Measurements from ENCODE around the gene CD4. TPM values are rescaled to one million over a fixed set of nuclear protein-coding genes. Genes with fewer than 3 reads are reported as not detected.

The CD4 gene
- total RNA-seq, 3 donors from 2014 or later (not counting 1 experiment from before 2014, with no cell fraction given), result 8.5 to 10.1 (median 9.8) TPM

- Mint-ChIP-seq H3K9me3 (no peaks in the 10 kb centered on the region), H3K36me3 (no peaks in the 10 kb centered on the region), H3K27ac (no peak overlapping the region), H3K27me3 (ENCODE audit: low read depth in 2 of 2) (peaks cover 43 to 47% of the 10 kb centered on the region in 2 donors), H3K4me3 (peak overlapping the region; percentile 35), H3K4me1 (peaks cover 20 to 24% of the 10 kb centered on the region in 2 donors)
- intact Hi-C loops (cut with micrococcal nuclease), result no loop called here
- Histone ChIP-seq H3K9me3 (ENCODE audit: control insufficient read depth, insufficient read depth, low read length) (no peaks in the 10 kb centered on the region), H3K36me3 (ENCODE audit: control insufficient read depth, insufficient read depth, low read length) (no peaks in the 10 kb centered on the region), H3K4me1 (ENCODE audit: control insufficient read depth, insufficient read depth, low read length) (peaks cover 22% of the 10 kb centered on the region), H3K27ac (ENCODE audit: low read length) (no peak overlapping the region), H3K4me3 (ENCODE audit: low read length) (no peak overlapping the region), H3K27me3 (ENCODE audit: control insufficient read depth, insufficient read depth, low read length) (peaks cover 30% of the 10 kb centered on the region)
- 88% methylated on average over 6 of the region's 6 CpGs for WGBS (ENCODE audit: insufficient coverage)
- DNase-seq, result no peak
- no peak for TF ChIP-seq CTCF (IDR thresholded peaks at IDR 0.05)
- no peak for ATAC-seq
These were observed 41.7 kb downstream of the CD4 start for GRCh38 chr12:6830999-6831398.

- no peaks in the 10 kb centered on the region for H3K36me3 ChIP-seq (ENCODE audit: control insufficient read depth, insufficient read depth, low read length)
- peaks cover 23% of the 10 kb centered on the region for H3K4me1 ChIP-seq (ENCODE audit: control insufficient read depth, insufficient read depth, low read length)
- ATAC-seq, result no peak
- WGBS (ENCODE audit: insufficient coverage), result 91% methylated on average over 12 of the region's 12 CpGs
- no peak overlapping the region for H3K4me3 ChIP-seq (ENCODE audit: low read length)
- TF ChIP-seq CTCF (IDR thresholded peaks at IDR 0.05), result no peak
- no peak for DNase-seq
- Mint-ChIP-seq H3K36me3 (no peaks in the 10 kb centered on the region), H3K4me3 (peak overlapping the region; percentile 35), H3K27me3 (ENCODE audit: low read depth in 2 of 2) (peaks cover 38 to 41% of the 10 kb centered on the region in 2 donors), H3K9me3 (no peaks in the 10 kb centered on the region), H3K4me1 (peaks cover 20 to 24% of the 10 kb centered on the region in 2 donors), H3K27ac (no peak overlapping the region)
- H3K9me3 ChIP-seq (ENCODE audit: control insufficient read depth, insufficient read depth, low read length), result no peaks in the 10 kb centered on the region
- intact Hi-C loops (cut with micrococcal nuclease), result no loop called here
- H3K27ac ChIP-seq (ENCODE audit: low read length), result no peak overlapping the region
- H3K27me3 ChIP-seq (ENCODE audit: control insufficient read depth, insufficient read depth, low read length), result peaks cover 26% of the 10 kb centered on the region
These were observed 42.2 kb downstream of the CD4 start for GRCh38 chr12:6831450-6831995.

- no peak overlapping the region for H3K27ac ChIP-seq (ENCODE audit: low read length)
- H3K27me3 Mint-ChIP-seq (ENCODE audit: low read depth in 2 of 2), result peaks cover 32 to 35% of the 10 kb centered on the region in 2 donors
- no peak for TF ChIP-seq CTCF (IDR thresholded peaks at IDR 0.05)
- H3K4me1 ChIP-seq (ENCODE audit: control insufficient read depth, insufficient read depth, low read length), result peaks cover 23% of the 10 kb centered on the region
- no peaks in the 10 kb centered on the region for H3K9me3 ChIP-seq (ENCODE audit: control insufficient read depth, insufficient read depth, low read length)
- no peaks in the 10 kb centered on the region for H3K9me3 Mint-ChIP-seq
- no peaks in the 10 kb centered on the region for H3K36me3 Mint-ChIP-seq
- H3K36me3 ChIP-seq (ENCODE audit: control insufficient read depth, insufficient read depth, low read length), result no peaks in the 10 kb centered on the region
- DNase-seq, result no peak
- H3K27me3 ChIP-seq (ENCODE audit: control insufficient read depth, insufficient read depth, low read length), result peaks cover 20% of the 10 kb centered on the region
- no peak for ATAC-seq
- H3K4me3 Mint-ChIP-seq, result no peak overlapping the region
- no peak overlapping the region for H3K4me3 ChIP-seq (ENCODE audit: low read length)
- no peak overlapping the region for H3K27ac Mint-ChIP-seq
- intact Hi-C loops (cut with micrococcal nuclease), result no loop called here
- 90% methylated on average over 4 of the region's 4 CpGs for WGBS (ENCODE audit: insufficient coverage)
- H3K4me1 Mint-ChIP-seq, result peaks cover 19 to 23% of the 10 kb centered on the region in 2 donors
These were observed 42.8 kb downstream of the CD4 start for GRCh38 chr12:6832125-6832524.

Measured in natural killer cell (primary cell).